SK-N-MC (cell line): ENCODE data around the gene ANO2.

Experiments
- EZH2 ChIP-seq: fragments of 200-600 bp; sonication (generic); IDR thresholded peaks from one replicate; pipeline ENCODE4 v1.6.1; 2017; ENCODE audit warnings: antibody characterized with exemption
- FOXP2 ChIP-seq: optimal IDR thresholded peaks from 2 replicates; pipeline ENCODE3; 2011; ENCODE audit warnings: mild to moderate bottlenecking, moderate library complexity; ENCODE audit not compliant: insufficient read depth; ENCODE audit errors: extremely low read length, control extremely low read depth
- POLR2AphosphoS5 ChIP-seq: IDR thresholded peaks from 2 replicates; pipeline ENCODE4 v1.6.1; 2012; ENCODE audit warnings: mild to moderate bottlenecking, low read depth, low read length, borderline replicate concordance

DNA sequence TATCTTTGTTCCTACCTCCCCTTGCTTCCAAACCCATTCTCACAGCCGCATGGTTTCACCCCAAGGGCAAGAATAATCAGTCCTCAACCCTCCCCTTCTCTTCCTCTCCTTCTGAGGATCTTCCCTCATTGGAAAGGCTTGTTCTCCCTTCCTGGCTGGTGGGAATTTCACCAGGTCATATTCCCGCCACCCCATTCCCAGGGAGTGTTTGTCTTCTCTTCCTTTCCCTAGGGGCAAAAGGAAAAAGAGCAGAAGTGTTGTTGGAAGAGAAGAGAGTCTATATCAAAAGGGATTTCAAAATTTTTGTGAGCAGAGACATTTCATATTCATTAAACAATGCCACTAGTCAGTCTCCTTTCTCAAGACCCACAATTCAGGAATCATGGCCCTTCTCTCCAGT is 176.9 kb downstream of the ANO2 start:
- TF ChIP-seq POLR2AphosphoS5 (no peak), EZH2 (no peak), FOXP2 (no peak)
